HG03565 (cell line): ENCODE data around the gene EZR.

Experiments used
- ATAC-seq: cut with Tn5 transposase; IDR thresholded peaks from one replicate; pipeline ENCODE4 v1.9.1; 2021; ENCODE audit warnings: mild to moderate bottlenecking, moderate library complexity; ENCODE audit not compliant: unreplicated experiment

Gene EZR

GRCh38 chr6:158764183-158764849, 54.9 kb downstream of the EZR start:
- no peak for ATAC-seq

- ATAC-seq = no peak
Observed at GRCh38 chr6:158763434-158764182, 55.6 kb downstream of the EZR start.

- ATAC-seq = no peak
Observed at GRCh38 chr6:158762787-158763433, 56.3 kb downstream of the EZR start.

- no peak for ATAC-seq
Observed at GRCh38 chr6:158761746-158762145, 57.4 kb downstream of the EZR start.

GRCh38 chr6:158760618-158761250, 58.4 kb downstream of the EZR start:
- no peak for ATAC-seq

GRCh38 chr6:158759966-158760617, 59.1 kb downstream of the EZR start:
- no peak for ATAC-seq

GRCh38 chr6:158758941-158759479, 60.2 kb downstream of the EZR start:
- ATAC-seq = no peak

GRCh38 chr6:158758451-158758860, 60.7 kb downstream of the EZR start:
- no peak for ATAC-seq

GRCh38 chr6:158757753-158758090, 61.4 kb downstream of the EZR start:
- ATAC-seq = no peak

GRCh38 chr6:158756977-158757752, 62.0 kb downstream of the EZR start:
- ATAC-seq = no peak

GRCh38 chr6:158756126-158756525, 63.0 kb downstream of the EZR start:
- no peak for ATAC-seq

GRCh38 chr6:158755636-158756035, 63.5 kb downstream of the EZR start:
- no peak for ATAC-seq

- ATAC-seq = no peak
Observed at GRCh38 chr6:158754738-158755137, 64.4 kb downstream of the EZR start.

GRCh38 chr6:158753811-158754210, 65.4 kb downstream of the EZR start:
- ATAC-seq = no peak

- no peak for ATAC-seq
Observed at GRCh38 chr6:158752613-158753012, 66.6 kb downstream of the EZR start.

GRCh38 chr6:158751921-158752320, 67.2 kb downstream of the EZR start:
- no peak for ATAC-seq

- no peak for ATAC-seq
Observed at GRCh38 chr6:158751224-158751623, 67.9 kb downstream of the EZR start.

GRCh38 chr6:158744986-158745430, 74.2 kb downstream of the EZR start:
- ATAC-seq = no peak

GRCh38 chr6:158743033-158743651, 76.0 kb downstream of the EZR start:
- no peak for ATAC-seq

- no peak for ATAC-seq
Observed at GRCh38 chr6:158739673-158740072, 79.5 kb downstream of the EZR start.
